H1 (cell line): ENCODE results near the gene UBE3A.

Experiments used
- CTCF ChIP-seq, 3 experiments: IDR thresholded peaks; 1 replicate in 2 of 3; 2 replicates in 1 of 3; pipeline versions ENCODE4 v1.5.1 to v1.6.1; 2011; ENCODE audit warnings: low read length in 3 of 3, mild to moderate bottlenecking in 3 of 3, inconsistent platforms in 2 of 3, low read depth in 1 of 3, moderate library complexity in 1 of 3; ENCODE audit not compliant: insufficient read depth in 1 of 3; ENCODE audit errors: control extremely low read depth in 1 of 3
- EP300 ChIP-seq, 2 experiments: IDR thresholded peaks; 1 replicate in 1 of 2; 2 replicates in 1 of 2; pipeline ENCODE4 v1.6.1; 2011 to 2012; ENCODE audit warnings: low read depth in 2 of 2, low read length in 2 of 2, mild to moderate bottlenecking in 2 of 2, borderline replicate concordance in 1 of 2, inconsistent platforms in 1 of 2, moderate library complexity in 1 of 2
- FOSL1 ChIP-seq: IDR thresholded peaks from 2 replicates; pipeline ENCODE4 v1.6.1; 2011; ENCODE audit warnings: mild to moderate bottlenecking, low read depth, low read length, moderate library complexity; ENCODE audit not compliant: insufficient read depth
- JUND ChIP-seq: IDR thresholded peaks from 2 replicates; pipeline ENCODE4 v1.6.1; 2011; ENCODE audit warnings: mild to moderate bottlenecking, improper control_type of control experiment, low read length
- POLR2A ChIP-seq, 2 experiments: IDR thresholded peaks; 1 replicate in 1 of 2; 2 replicates in 1 of 2; pipeline ENCODE4 v1.6.1; 2011; ENCODE audit warnings: low read depth in 2 of 2, low read length in 2 of 2, mild to moderate bottlenecking in 2 of 2; ENCODE audit errors: control extremely low read depth in 1 of 2
- POLR2AphosphoS5 ChIP-seq: IDR thresholded peaks from 2 replicates; pipeline ENCODE4 v1.6.1; 2011; ENCODE audit warnings: low read depth, low read length
- ZNF274 ChIP-seq: IDR thresholded peaks from 2 replicates; pipeline ENCODE4 v1.7.0; 2012; ENCODE audit warnings: low read length, borderline replicate concordance; ENCODE audit errors: extremely low read depth

DNA sequence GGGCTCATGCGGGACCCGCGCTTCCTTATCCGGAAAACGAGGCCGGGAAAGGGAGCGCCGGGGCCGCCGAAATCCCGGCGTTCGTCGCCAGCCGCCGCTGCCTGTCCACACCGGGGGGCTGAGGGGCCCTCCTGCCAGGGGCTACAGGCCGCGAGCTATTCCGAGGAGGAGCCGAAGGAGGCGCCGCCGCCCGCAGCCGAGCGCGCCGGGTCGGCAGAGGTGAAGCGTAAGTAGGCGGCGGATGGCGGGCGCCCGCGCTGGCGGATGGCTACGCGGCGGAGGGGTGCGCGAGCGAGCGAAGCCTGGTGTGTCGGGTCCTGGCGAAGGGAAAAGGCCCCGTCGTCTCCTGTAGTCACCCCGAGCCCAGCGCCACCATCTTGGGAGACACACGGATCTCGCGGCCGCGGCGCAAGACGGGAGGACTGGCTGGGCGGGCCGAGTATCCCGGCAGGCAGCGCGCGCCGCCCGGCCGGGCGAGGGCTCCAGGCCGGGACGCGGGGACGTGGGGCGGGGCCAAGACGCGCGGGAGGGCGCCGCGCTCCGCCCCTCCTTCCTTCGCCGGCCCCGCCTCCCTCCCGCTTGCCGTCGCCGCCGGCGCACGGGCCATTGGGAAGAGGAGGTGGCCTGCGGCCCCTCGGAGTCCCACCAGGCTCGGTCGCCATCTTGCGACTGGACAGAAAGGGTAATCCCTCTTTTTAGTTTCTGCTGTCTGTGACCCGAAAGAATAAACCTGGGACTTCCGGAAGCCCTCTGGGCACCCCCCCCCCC, at the start of gene UBE3A:
- peak; percentile 3 to 14 (median 7); a peak in 2 of 4 replicates for TF ChIP-seq CTCF (IDR thresholded peaks at IDR 0.05; ENCODE audit: control extremely low read depth in 1 of 3, insufficient read depth in 1 of 3, low read depth in 1 of 3, low read length in 3 of 3)
- no peak for TF ChIP-seq JUND
- TF ChIP-seq POLR2A (IDR thresholded peaks at IDR 0.05; ENCODE audit: control extremely low read depth in 1 of 2, low read depth in 2 of 2, low read length in 2 of 2): peak; percentile 82 to 95
- TF ChIP-seq ZNF274: no peak
- TF ChIP-seq POLR2AphosphoS5: peak; percentile 92
- TF ChIP-seq EP300 (IDR thresholded peaks at IDR 0.05; ENCODE audit: borderline replicate concordance in 1 of 2, low read depth in 2 of 2, low read length in 2 of 2): no peak
- no peak for TF ChIP-seq FOSL1
